Calu3 (cell line): ENCODE measurements around the gene STAC. TPM values are rescaled to one million over a fixed set of nuclear protein-coding genes. Genes with fewer than 3 reads are reported as not detected.

Experiments
- BruUV-seq: library from RNA; stranded (reverse); fragments of 400-500 nt; replicated peaks from 2 replicates; lab custom pipeline; 2021; lab: Mats Ljungman, UMichigan
- CTCF ChIA-PET: fragments of 300-600 bp; sonication (Branson Sonifier 250); formaldehyde crosslinking; loops from one replicate; lab custom pipeline; 2022; ENCODE audit warnings: antibody characterized with exemption; lab: Charles Lee
- DNase-seq: peaks from one replicate; pipeline ENCODE4 v3.0.0; 2022
- H3K27ac Mint-ChIP-seq: one replicate; pipeline ENCODE4 v1.8.0; 2022; ENCODE audit warnings: mixed read lengths; ENCODE audit not compliant: unreplicated experiment
- H3K27me3 Mint-ChIP-seq: one replicate; pipeline ENCODE4 v1.8.0; 2022; ENCODE audit warnings: mixed read lengths; ENCODE audit not compliant: unreplicated experiment
- H3K36me3 Mint-ChIP-seq: one replicate; pipeline ENCODE4 v1.8.0; 2022; ENCODE audit warnings: mild to moderate bottlenecking, moderate library complexity, mixed read lengths; ENCODE audit not compliant: insufficient read depth, unreplicated experiment
- H3K4me1 Mint-ChIP-seq: one replicate; pipeline ENCODE4 v1.8.0; 2022; ENCODE audit warnings: mild to moderate bottlenecking, low read depth, mixed read lengths; ENCODE audit not compliant: unreplicated experiment
- H3K4me3 Mint-ChIP-seq: one replicate; pipeline ENCODE4 v1.8.0; 2022; ENCODE audit warnings: mild to moderate bottlenecking, low read depth, moderate library complexity, mixed read lengths; ENCODE audit not compliant: unreplicated experiment
- H3K9me3 Mint-ChIP-seq: one replicate; pipeline ENCODE4 v1.8.0; 2022; ENCODE audit warnings: low read depth, mixed read lengths; ENCODE audit not compliant: unreplicated experiment
- CTCF ChIP-seq: fragments of 200-600 bp; IDR thresholded peaks from one replicate; pipeline ENCODE4 v1.8.0; 2022; ENCODE audit warnings: antibody characterized with exemption; ENCODE audit not compliant: unreplicated experiment
- intact Hi-C: fragments of 100-400 bp; cut with micrococcal nuclease; formaldehyde crosslinking; loops from one replicate; pipeline ENCODE4 v1.10.0; 2022; ENCODE audit not compliant: unreplicated experiment
- total RNA-seq: library from RNA; stranded (reverse); gene quantifications from 2 replicates; pipeline ENCODE4 v1.2.3, GENCODE V29; 2022

Gene STAC
- total RNA-seq, 1 experiment from 2014 or later, result 12.8 TPM

- DNase-seq, result no peak
- Mint-ChIP-seq H3K9me3 (peaks cover 4% of the 10 kb centered on the region), H3K27ac (no peak overlapping the region), H3K36me3 (no peaks in the 10 kb centered on the region), H3K27me3 (no peaks in the 10 kb centered on the region), H3K4me1 (peaks cover 14% of the 10 kb centered on the region), H3K4me3 (no peak overlapping the region)
- intact Hi-C loops, result no loop called here
- no TSS peak for BruUV-seq
- CTCF ChIA-PET, result no interaction called here
- TF ChIP-seq CTCF, result no peak
Observed at GRCh38 chr3:36511791-36512486, 131.6 kb downstream of the STAC start.

- H3K36me3 Mint-ChIP-seq, result no peaks in the 10 kb centered on the region
- peaks cover 14% of the 10 kb centered on the region for H3K4me1 Mint-ChIP-seq
- TF ChIP-seq CTCF, result no peak
- BruUV-seq, result no TSS peak
- intact Hi-C loops, result no loop called here
- no peak overlapping the region for H3K27ac Mint-ChIP-seq
- no peak for DNase-seq
- peaks cover 4% of the 10 kb centered on the region for H3K9me3 Mint-ChIP-seq
- H3K27me3 Mint-ChIP-seq, result no peaks in the 10 kb centered on the region
- H3K4me3 Mint-ChIP-seq, result no peak overlapping the region
- CTCF ChIA-PET, result no interaction called here
Observed at GRCh38 chr3:36512555-36512954, 132.3 kb downstream of the STAC start.

- BruUV-seq, result no TSS peak
- Mint-ChIP-seq H3K36me3 (no peaks in the 10 kb centered on the region), H3K27me3 (no peaks in the 10 kb centered on the region), H3K27ac (peak overlapping the region; percentile 4), H3K4me1 (peaks cover 14% of the 10 kb centered on the region), H3K4me3 (no peak overlapping the region), H3K9me3 (peaks cover 3% of the 10 kb centered on the region)
- intact Hi-C loops, result no loop called here
- DNase-seq, result peak; percentile 32
- no peak for TF ChIP-seq CTCF
- CTCF ChIA-PET, result no interaction called here
Observed at GRCh38 chr3:36514171-36514570, 133.9 kb downstream of the STAC start.

- DNase-seq, result no peak
- no peak overlapping the region for H3K27ac Mint-ChIP-seq
- H3K4me3 Mint-ChIP-seq, result no peak overlapping the region
- no peaks in the 10 kb centered on the region for H3K27me3 Mint-ChIP-seq
- CTCF ChIA-PET, result no interaction called here
- TF ChIP-seq CTCF, result no peak
- H3K4me1 Mint-ChIP-seq, result no peaks in the 10 kb centered on the region
- no peaks in the 10 kb centered on the region for H3K9me3 Mint-ChIP-seq
- BruUV-seq, result no TSS peak
- no peaks in the 10 kb centered on the region for H3K36me3 Mint-ChIP-seq
- intact Hi-C loops, result no loop called here
Observed at GRCh38 chr3:36519682-36520081, 139.4 kb downstream of the STAC start.
